Coronary artery (tissue), 2 donors: Measurements from ENCODE around the gene CALHM1.
A peak's percentile ranks its signal among the peaks of the same experiment; 100 is the strongest.

Source experiments
- DNase-seq: peaks from one replicate; pipeline ENCODE4 v3.0.0-alpha.2; 2017; ENCODE audit warnings: low spot score
- H3K27ac ChIP-seq, 2 donors: fragments of 200-600 bp; sonication (generic); one replicate each; pipeline ENCODE4 v1.5.1; 2016 to 2019
- H3K4me3 ChIP-seq: fragments of 200-600 bp; sonication (generic); 2 replicates; pipeline ENCODE4 v1.5.1; 2016; ENCODE audit warnings: mild to moderate bottlenecking, moderate library complexity
- TF ChIP-seq, protein P1 (sequence below): fragments of 200-600 bp; sonication (generic); IDR thresholded peaks from one replicate; pipeline ENCODE4 v1.5.1; 2019; ENCODE audit warnings: antibody characterized with exemption

Gene CALHM1

GRCh38 chr10:103449208-103450144 is 9.2 kb downstream of the CALHM1 start:
- Histone ChIP-seq H3K27ac (peak overlapping the region; percentile 87 to 96), H3K4me3 (peak overlapping the region; percentile 90)
- DNase-seq, result no peak
- TF ChIP-seq, protein P1, sequence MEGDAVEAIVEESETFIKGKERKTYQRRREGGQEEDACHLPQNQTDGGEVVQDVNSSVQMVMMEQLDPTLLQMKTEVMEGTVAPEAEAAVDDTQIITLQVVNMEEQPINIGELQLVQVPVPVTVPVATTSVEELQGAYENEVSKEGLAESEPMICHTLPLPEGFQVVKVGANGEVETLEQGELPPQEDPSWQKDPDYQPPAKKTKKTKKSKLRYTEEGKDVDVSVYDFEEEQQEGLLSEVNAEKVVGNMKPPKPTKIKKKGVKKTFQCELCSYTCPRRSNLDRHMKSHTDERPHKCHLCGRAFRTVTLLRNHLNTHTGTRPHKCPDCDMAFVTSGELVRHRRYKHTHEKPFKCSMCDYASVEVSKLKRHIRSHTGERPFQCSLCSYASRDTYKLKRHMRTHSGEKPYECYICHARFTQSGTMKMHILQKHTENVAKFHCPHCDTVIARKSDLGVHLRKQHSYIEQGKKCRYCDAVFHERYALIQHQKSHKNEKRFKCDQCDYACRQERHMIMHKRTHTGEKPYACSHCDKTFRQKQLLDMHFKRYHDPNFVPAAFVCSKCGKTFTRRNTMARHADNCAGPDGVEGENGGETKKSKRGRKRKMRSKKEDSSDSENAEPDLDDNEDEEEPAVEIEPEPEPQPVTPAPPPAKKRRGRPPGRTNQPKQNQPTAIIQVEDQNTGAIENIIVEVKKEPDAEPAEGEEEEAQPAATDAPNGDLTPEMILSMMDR, result no peak

GRCh38 chr10:103448746-103449145 is 10.0 kb downstream of the CALHM1 start:
- Histone ChIP-seq H3K4me3 (peak overlapping the region; percentile 90), H3K27ac (peak overlapping the region; percentile 87 to 96)
- TF ChIP-seq, protein P1, result no peak
- no peak for DNase-seq

DNA sequence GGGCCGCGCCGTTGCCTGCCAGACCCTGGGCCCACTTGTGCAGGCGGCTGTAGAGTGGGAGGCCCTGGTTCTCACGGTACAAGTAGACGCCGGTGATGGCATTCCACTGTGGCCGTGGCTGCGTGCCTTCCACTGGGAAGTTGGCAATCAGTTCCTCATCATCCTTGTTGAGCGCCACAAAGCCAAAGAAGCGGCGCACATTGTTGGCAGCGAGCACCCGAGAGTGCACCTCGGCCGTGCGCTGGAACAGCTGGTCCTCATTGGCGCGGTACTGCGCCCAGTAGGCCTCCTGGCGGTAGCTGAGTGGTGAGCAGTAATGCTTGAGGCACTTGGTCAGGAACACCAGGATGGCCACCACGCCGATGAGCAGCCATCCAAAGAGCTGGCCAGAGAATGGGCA is 11.5 kb downstream of the CALHM1 start:
- TF ChIP-seq, protein P1, result no peak
- H3K4me3 ChIP-seq, result peak overlapping the region; percentile 90
- peak overlapping the region; percentile 87 to 96 for H3K27ac ChIP-seq
- no peak for DNase-seq

DNA sequence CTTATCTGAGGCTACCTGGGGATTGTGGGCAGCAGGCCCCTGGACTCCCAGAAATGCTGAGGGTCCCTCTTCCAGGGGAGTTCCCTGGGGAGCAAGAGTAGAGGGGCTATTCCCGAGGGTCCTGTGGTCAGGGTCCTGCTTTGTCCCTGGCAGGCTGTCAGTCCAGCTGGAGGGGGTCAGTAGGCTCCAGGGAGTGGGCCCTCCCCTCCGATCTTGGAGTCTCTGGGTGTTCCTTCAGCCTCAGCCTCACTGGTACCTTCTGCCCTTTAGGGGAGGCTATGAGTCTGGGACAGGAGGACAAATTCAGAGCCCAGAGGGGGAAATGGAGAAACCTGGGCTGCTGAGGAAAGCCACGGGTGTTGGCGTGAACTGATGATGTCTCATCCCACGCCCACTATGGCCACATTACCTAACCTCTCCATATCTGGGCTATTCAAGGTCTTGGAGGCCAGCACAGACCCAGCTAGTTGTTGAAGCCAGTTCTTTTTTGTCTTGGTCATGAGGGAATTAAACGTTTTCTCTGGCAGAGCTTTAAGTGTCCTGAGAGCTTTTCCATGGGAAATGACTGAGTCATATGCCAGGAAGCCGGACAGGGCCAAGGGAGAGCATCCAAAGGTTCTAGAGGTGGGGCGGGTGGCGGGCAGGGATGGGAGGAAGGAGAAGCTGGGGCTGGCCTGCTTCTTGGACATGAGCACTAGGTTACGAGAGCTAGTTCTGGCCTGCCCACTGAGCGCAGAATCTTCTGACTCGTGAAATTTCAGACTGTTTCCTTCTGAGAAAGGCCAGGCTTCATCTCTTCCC is 12.7 kb downstream of the CALHM1 start:
- peak; percentile 91 for DNase-seq
- peak overlapping the region; percentile 87 to 96 for H3K27ac ChIP-seq
- peak overlapping the region; percentile 90 for H3K4me3 ChIP-seq
- TF ChIP-seq, protein P1, result no peak

GRCh38 chr10:103445366-103445765 is 13.3 kb downstream of the CALHM1 start:
- TF ChIP-seq, protein P1, result no peak
- DNase-seq, result no peak
- peak overlapping the region; percentile 87 to 96 for H3K27ac ChIP-seq
- no peak overlapping the region for H3K4me3 ChIP-seq

GRCh38 chr10:103444478-103444877 is 14.2 kb downstream of the CALHM1 start:
- Histone ChIP-seq H3K27ac (peak overlapping the region; percentile 87 to 96), H3K4me3 (no peak overlapping the region)
- DNase-seq, result no peak
- TF ChIP-seq, protein P1, result no peak
